Caki2 (cell line): ENCODE results near the gene RNF215. TPM values are rescaled to one million over a fixed set of nuclear protein-coding genes. Genes with fewer than 3 reads are reported as not detected.
A peak's percentile ranks its signal among the peaks of the same experiment; 100 is the strongest.

Source experiments
- DNase-seq: peaks from one replicate; pipeline ENCODE4 v3.0.0-alpha.2; 2015; ENCODE audit warnings: low read depth
- in situ Hi-C: cut with HindIII; loops from 2 replicates; pipeline ENCODE4 v1.10.0; 2016; ENCODE audit warnings: low sequenced_read_pairs, low pct_unique_long_range_greater_than_20kb, mixed read lengths
- total RNA-seq: library from RNA; depleted of rRNA; stranded (reverse); fragments of >200 nt; shearing (Covaris generic); gene quantifications from 2 replicates; pipeline ENCODE4 v1.2.3, GENCODE V29; 2014; ENCODE audit warnings: low replicate concordance

The RNF215 gene
- total RNA-seq, 1 experiment from 2014 or later = 91.7 TPM

DNA sequence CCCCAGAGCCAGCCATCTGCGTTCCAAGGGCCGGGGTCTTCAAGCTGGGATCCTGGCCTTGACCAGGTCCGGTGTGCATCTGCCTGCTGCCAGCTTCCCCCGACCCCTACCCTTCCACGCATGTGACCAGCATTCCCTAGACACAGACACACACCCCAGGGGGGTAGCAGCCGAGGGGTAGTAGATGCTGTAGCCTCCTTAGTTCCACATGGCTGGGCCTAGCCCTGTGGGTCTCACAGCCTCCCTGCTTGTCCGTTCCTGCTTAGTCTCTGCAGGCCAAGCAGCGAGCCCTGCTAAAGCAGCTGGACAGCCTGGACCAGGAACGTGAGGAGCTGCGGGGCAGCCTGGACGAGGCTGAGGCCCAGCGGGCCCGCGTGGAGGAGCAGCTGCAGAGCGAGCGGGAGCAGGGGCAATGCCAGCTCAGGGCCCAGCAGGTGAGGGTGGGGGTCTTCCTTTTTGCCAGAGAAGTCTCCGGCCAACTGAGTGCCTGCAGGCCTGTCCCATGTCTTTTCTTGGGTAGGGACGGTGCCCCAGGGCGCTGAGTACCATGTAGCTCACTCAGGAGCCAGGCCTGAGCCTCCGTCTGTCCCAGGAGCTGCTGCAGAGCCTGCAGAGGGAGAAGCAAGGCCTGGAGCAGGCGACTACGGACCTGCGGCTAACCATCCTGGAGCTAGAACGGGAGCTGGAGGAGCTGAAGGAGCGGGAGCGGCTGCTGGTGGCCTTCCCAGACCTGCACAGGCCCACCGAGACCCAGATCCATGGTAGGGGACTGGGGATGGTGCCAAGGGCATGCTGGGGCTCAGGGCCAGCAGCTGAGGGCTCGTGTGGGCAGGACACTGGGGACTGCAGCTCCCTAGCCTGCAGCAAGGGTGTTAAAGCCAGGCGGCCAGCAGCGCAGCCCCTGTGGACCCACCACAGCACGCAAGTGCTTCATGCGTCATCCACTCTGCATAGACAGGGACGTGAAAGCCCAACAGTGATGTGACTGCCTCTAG is 13.6 kb downstream of the RNF215 start:
- DNase-seq = no peak
- in situ Hi-C loops = no loop called here

DNA sequence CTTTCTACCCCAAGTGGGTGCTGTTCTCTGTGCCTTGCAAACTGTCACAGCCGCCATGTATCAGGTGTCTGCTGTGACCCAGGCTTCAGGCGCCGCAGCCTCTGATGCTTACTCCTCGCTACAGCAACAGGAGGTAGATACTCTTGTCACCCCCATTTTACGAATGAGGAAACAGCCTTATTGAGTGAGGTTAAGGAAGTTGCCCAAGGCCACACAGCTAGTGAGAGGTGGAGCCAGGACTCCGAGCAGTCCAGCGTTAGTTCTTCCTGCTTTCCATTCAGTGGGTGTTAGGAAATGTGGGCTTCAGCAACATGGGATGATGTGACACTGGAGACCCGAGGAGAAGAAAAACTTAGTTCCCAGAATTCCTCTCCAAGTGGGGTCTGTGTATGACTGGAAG is 14.3 kb downstream of the RNF215 start:
- in situ Hi-C loops = no loop called here
- no peak for DNase-seq

DNA sequence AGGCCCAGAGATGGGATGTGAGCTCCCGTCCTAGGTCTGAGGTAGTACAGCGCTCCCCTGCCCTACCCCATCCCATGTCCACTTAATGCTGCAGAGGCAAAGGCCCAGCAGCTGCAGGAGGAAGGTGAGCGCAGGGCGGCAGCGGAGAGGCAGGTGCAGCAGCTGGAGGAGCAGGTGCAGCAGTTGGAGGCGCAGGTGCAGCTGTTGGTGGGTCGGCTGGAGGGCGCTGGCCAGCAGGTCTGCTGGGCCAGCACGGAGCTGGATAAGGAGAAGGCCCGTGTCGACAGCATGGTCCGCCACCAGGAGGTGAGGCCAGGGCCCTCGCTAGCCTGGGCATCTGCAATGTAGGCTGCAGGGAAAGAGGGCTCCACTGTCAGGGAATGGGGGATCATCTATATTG is 15.2 kb downstream of the RNF215 start:
- in situ Hi-C loops = no loop called here
- no peak for DNase-seq

DNA sequence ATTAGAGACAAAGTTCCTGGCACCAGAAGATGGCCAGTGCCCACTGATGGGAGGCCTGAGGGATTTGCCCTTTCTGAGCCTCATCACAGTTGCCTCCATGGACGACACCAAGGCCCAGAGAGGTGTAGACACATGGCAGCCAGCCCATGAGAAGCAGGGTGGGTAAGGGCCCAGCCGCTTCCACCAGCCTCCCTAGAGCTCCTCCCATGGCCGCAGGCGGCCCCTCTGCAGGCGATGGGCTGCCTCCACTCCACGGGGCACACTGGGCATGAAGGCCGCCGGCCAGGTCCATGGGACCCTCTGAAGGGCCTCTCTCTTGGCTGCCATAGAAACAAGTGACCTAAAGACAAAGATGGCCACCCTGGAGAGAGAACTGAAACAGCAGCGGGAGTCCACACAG is 15.9 kb downstream of the RNF215 start:
- in situ Hi-C loops = no loop called here

DNA sequence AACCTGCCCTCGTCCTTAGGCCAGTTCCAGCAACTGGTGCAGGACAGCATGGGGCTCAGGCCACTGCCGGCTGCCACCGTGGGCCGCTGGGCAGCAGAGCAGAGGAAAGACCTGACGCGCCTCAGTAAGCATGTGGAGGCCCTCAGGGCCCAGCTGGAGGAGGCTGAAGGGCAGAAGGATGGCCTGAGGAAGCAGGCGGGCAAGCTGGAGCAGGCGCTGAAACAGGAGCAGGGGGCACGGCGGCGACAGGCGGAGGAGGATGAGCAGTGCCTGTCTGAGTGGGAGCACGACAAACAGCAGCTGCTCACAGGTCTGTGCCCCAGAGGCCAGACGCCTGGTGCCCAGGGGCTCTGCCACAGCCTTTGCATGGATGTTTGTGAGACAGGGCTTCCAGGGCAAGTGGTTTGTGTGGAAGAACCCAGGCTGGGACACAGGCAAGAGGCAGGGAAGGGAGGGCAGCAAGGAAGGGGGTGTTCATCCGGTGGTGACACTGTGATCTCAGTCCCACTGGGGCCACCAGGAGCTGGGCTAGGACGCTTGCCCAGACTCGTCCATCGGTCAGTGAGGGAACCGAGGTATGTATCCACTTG is 16.5 kb downstream of the RNF215 start:
- no peak for DNase-seq
- in situ Hi-C loops = no loop called here

More for the DNA sequence above, 15.9 kb downstream of the RNF215 start:
- no peak for DNase-seq

DNA sequence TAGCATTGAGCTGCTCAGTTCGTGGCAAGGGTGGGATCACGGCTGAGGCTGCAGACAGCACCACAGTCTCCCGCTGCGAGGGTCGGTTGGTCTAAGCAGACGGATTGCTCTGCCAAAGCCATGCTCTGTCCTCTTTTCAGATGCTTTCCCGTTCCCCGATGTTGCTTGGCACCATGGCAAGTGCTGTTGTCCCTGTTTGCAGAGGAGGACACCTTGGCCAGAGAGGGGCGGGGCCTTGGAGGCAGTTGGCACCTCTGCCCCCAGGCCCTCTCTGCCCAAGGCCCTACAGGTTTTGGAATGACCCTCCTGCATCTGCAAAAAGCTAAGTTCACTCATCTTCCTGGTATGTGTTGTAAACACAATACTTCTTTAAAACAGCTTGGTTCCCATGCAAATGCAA is 18.8 kb downstream of the RNF215 start:
- in situ Hi-C loops = no loop called here

DNA sequence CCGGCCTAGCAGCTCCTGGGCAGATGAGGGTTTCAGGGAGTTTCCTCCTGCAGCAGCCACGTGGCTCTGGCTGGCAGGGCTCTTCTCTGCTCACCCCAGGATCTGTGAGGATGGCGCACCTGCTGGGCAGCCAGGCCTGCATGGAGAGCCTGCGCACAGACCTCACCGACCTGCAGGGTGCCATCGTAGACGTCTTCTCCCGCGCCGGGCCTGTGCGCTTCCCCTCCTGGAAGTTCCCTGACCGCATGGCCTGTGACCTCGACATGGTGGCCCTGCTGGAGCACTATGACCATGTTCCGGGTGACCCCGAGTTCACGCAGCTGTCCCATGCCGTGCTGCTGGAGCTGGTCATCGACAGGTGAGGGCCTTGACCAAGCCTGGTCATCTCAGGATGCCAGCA is 21.3 kb downstream of the RNF215 start:
- no peak for DNase-seq
- in situ Hi-C loops = no loop called here

More for the DNA sequence above, 18.8 kb downstream of the RNF215 start:
- no peak for DNase-seq

DNA sequence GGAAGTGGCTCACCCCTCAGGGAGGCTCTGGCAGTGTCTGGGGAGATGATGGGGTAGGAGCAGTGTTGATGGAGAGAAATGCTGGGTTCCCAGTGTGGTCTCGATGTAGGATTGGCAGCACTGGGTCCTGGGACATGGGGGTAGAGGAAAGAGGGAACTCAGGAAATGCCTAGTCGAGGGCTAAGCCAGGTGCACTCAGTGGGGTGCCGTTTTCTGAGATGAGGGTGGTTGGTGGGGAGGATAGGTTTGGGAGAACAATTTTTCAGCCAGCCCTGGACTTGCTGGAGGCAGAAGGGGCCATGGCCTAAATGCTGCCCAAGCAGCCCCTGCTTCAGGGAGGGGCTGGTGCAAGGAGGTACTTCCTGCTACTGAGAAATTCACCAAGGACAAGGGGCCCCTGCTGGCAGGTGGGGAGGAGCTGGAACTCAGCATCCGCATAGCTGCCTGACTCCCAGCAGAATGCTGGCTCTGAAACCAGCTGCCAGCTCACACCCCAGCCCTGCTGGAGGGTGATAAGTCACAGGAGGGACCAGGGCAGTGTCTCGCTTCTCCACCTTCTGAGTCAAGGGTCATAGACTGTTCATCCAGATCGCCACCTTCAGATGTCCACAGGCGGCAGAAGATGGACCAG is 24.4 kb downstream of the RNF215 start:
- in situ Hi-C loops = no loop called here
- DNase-seq = no peak

DNA sequence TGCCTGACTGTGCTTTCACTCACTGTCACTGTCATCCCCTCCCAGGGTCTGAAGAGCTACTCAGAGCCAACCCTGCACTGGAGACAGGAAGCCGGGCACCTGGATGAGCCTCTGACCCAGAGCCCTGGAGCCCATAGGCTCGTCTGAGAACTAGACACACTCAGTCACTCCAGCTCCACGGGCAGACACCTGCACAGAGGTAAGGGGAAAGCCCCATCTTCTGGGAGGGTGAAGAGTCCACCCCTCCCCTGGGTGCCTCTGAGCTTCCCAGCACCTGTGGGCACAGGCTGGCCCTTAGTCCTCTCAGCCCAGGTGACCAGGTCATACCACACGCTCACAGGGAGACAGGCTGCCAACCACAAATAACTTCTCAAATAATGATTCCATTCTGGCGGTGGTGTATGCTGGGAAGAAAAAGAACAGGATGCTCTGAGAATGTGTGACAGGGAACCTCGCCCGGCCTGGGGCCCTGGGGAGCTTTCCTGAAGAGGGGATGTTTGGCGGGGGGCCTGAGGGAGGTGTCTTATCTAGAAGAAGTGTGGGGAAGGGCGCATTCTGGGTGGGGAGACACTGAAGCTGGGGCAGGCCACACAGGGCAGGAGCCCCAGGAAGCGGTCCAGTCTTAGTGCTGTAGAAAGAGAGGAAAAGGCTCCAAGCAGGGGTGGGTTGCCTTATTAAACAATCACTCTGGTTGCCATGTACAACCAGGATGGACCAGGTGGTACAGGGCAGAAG is 25.1 kb downstream of the RNF215 start:
- no peak for DNase-seq
- in situ Hi-C loops = no loop called here

DNA sequence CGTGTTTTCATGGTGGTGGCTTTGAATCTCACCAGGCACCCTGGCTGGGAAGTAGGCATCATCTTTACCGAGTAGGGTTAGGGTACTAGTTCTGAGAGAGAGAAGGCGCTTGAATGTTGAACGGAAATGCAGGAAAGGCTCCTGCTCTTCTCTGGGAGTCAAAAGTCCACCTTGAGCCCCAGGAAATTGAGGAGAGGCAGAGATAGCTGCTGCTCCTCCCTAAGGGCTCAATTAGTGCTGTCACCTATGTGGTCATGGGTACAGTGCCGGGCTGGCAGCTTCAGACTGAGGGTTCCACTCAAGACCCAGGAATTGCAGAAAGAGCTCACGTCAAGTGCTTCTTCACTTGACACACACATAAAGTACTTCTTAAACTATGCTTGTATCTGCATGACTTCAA is 28.7 kb downstream of the RNF215 start:
- in situ Hi-C loops = no loop called here
- DNase-seq = no peak

DNA sequence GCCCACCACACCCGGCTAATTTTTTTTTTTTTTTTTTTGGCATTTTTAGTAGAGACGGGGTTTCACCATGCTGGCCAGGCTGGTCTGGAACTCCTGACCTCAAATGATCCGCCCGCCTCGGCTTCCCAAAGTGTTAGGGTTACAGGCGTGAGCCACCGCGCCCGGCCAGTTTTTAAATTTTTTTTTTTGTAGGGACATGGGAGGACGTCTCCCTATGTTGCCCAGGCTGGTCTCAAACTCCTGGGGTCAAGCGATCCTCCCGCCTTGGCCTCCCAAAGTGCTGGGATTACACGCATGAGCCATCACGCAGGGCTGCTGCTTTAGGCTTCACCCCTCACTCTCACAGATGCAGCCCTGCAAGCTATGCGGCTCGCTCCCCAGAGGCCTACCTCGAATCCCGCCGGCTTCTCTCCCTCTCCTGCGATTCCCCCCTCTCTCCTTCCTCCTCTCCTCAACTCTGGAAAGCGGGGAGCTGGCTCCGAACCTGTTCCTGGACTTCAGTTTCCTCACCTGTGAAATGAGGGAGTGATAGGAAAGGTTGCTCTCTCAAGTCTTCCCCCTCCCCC is 29.5 kb downstream of the RNF215 start:
- no peak for DNase-seq
- in situ Hi-C loops = no loop called here

DNA sequence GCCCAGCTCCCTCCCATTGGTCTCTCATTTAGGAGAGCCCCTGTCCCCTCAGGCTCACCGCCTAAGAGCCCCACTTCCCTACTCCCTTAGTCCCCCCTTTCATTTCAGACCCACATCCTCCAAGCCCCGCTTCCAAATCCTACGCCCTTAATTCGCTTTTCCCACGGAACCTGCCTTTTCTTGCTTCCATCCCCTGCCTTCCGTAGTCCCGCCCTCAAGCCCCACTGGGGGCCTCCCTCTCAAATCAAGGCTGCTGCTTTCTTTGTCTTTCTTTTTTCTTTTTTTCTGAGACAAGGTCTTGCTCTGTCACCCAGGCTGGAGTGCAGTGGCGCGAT is 30.0 kb downstream of the RNF215 start:
- in situ Hi-C loops = no loop called here
- no peak for DNase-seq

DNA sequence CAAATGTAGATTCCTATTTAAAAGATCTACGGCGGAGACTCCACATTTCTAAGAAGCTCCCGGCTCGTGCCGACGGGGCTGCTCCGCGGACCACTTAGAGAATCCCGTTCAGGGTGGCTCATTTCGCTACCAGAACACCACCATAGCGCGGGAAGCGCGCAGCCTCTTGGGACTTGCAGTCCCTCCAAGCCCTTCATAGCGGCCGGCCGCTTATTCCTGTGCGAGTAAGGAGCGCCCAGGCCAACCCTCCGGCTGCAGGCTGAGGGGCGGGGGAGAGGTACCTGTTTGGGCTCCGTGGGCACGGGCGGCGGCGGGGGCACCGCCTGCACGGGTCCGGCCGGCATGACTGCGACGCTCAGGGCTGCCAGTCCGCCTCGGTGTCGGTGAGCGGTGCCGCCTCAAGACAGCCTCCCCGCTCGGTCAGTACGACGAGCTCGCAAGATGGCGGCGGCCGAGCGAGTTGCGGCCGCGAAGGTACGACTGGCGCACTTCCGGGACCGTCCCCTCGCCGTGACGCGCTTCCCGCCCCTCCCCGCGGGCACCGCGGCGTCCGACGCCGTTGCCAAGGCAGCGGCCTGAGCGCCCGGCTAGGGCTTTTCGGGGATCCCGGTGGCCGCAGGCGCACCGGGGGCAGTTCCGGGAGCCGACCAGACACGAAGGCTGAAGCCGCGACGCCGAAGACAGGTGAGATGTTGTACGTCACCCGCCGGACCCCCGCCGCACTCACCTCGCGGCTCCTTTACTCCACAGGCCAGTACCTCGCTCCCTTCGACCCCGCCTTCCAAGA is 30.6 kb downstream of the RNF215 start, which contains the start of the genes CCDC157 and SF3A1:
Gene CCDC157 (plus strand): TSS at position 559 of the 787 bp plus-strand sequence. CDS start 8,994 bp downstream, outside the sequence.
Gene SF3A1 (minus strand): TSS at position 446 of the 787 bp plus-strand sequence. CDS start 102 bp downstream, at position 344.
- in situ Hi-C loops = no loop called here
- peak; percentile 93 for DNase-seq

DNA sequence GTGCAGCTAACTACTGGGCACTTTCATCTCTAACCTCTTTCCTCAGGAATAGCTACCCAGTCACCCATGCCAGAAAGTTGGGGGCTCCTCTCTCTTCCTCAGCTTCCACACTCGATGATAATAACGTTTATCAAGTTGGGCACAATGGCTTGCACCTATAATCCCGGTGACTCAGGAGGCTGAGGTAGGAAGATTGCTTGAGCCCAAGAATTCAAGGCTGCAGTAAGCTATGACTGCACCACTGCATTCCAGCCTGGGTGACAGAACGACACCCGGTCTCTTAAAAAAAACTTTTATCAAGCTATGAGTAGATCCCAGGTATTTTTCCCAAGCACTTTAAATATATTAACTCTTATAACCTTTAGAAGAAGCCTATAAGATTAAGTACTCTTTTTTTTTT is 32.6 kb downstream of the RNF215 start:
- in situ Hi-C loops = no loop called here
- DNase-seq = no peak

DNA sequence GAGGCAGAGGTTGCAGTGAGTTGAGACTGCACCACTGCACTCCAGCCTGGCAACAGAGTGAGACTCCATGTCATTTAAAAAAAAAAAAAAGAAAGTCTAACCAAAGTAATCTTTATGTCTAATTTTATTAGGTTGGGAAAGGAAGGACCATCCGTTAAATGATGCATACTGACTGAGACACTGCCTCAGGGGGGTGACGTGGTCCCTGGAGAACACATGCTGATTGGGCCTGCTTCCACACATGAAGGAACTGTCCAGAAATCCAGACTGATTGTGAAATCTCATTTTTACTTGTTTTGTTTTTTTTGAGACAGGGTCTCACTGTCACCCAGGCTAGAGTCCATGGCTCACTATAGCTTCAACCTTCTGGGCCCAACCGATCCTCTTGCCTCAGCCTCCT is 36.0 kb downstream of the RNF215 start:
- in situ Hi-C loops = no loop called here
- DNase-seq = no peak

DNA sequence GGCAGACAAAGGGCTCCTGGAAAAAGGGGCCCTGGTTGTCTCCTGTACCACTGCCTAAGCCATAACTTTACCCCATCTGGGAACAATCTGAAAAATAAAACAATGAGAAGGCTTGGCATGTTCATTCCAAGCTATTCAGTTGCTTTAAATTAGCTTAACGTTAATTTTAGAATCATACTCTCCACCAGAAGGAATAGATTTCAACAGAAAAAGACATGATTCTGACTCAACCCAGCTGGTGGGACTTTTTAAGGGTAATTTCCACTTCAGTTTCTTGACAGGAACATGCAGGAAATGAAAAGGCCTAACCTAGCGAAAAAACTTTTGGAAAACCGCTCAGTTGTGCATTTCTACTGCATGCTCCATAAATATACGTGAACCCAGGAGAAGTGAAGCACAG is 38.4 kb downstream of the RNF215 start:
- in situ Hi-C loops = no loop called here
- DNase-seq = no peak

DNA sequence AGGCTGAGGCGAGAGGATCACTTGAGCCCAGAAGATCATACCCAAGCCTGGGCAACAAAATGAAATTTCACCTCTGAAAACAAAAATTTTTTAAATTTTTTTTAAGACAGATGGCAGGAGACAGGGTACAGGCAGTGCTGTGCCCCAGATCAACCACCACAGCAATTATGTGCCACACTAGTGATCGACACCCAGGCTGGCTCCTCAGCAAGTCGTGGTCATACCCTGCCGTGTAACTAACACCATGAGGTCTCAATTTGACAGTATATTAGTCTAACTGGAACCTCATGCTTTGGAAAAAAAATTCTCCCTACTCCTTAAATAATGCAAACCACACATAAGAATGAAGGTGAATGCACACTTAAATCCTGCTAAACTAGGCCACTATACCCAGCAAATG is 38.8 kb downstream of the RNF215 start:
- DNase-seq = no peak
- in situ Hi-C loops = no loop called here
